HG03066 (cell line): Measurements from ENCODE around the gene ARFGEF3.

ENCODE experiments used
- ATAC-seq: cut with Tn5 transposase; IDR thresholded peaks from one replicate; pipeline ENCODE4 v1.9.1; 2021; ENCODE audit warnings: low read depth; ENCODE audit not compliant: unreplicated experiment

The ARFGEF3 gene

GRCh38 chr6:138239774-138240173, 78.0 kb downstream of the ARFGEF3 start:
- ATAC-seq = no peak

GRCh38 chr6:138240476-138241245, 78.9 kb downstream of the ARFGEF3 start:
- ATAC-seq = no peak

GRCh38 chr6:138241381-138241780, 79.6 kb downstream of the ARFGEF3 start:
- no peak for ATAC-seq

GRCh38 chr6:138241934-138242333, 80.2 kb downstream of the ARFGEF3 start:
- ATAC-seq = no peak

GRCh38 chr6:138242987-138243592, 81.4 kb downstream of the ARFGEF3 start:
- ATAC-seq = no peak

GRCh38 chr6:138245751-138246150, 84.0 kb downstream of the ARFGEF3 start:
- no peak for ATAC-seq

- ATAC-seq = no peak
Observed at GRCh38 chr6:138246650-138247440, 85.1 kb downstream of the ARFGEF3 start.

GRCh38 chr6:138248011-138248410, 86.3 kb downstream of the ARFGEF3 start:
- no peak for ATAC-seq

GRCh38 chr6:138248878-138249277, 87.1 kb downstream of the ARFGEF3 start:
- ATAC-seq = no peak

GRCh38 chr6:138250053-138250452, 88.3 kb downstream of the ARFGEF3 start:
- no peak for ATAC-seq

GRCh38 chr6:138250513-138251247, 88.9 kb downstream of the ARFGEF3 start:
- no peak for ATAC-seq

GRCh38 chr6:138253731-138254130, 92.0 kb downstream of the ARFGEF3 start:
- no peak for ATAC-seq

GRCh38 chr6:138255443-138255842, 93.7 kb downstream of the ARFGEF3 start:
- ATAC-seq = no peak

GRCh38 chr6:138257638-138258040, 95.9 kb downstream of the ARFGEF3 start:
- ATAC-seq = no peak

GRCh38 chr6:138258197-138258596, 96.5 kb downstream of the ARFGEF3 start:
- no peak for ATAC-seq

GRCh38 chr6:138258991-138259390, 97.3 kb downstream of the ARFGEF3 start:
- no peak for ATAC-seq

- no peak for ATAC-seq
Observed at GRCh38 chr6:138261116-138261780, 99.5 kb downstream of the ARFGEF3 start.

- no peak for ATAC-seq
Observed at GRCh38 chr6:138263963-138264362, 102.2 kb downstream of the ARFGEF3 start.

GRCh38 chr6:138264372-138264880, 102.7 kb downstream of the ARFGEF3 start:
- no peak for ATAC-seq

GRCh38 chr6:138266095-138266494, 104.4 kb downstream of the ARFGEF3 start:
- ATAC-seq = no peak
